GM12891 (cell line): Measurements from ENCODE around the gene MATN3.
A peak's percentile ranks its signal among the peaks of the same experiment; 100 is the strongest.

Experiments used
- POLR2A ChIP-seq: IDR thresholded peaks from 2 replicates; pipeline ENCODE4 v1.6.1; 2011; ENCODE audit warnings: low read depth, low read length, control low read depth
- POLR2AphosphoS5 ChIP-seq: IDR thresholded peaks from 2 replicates; pipeline ENCODE4 v1.6.1; 2011; ENCODE audit warnings: low read depth, low read length, control low read depth
- SPI1 ChIP-seq: IDR thresholded peaks from 2 replicates; pipeline ENCODE4 v1.6.1; 2011; ENCODE audit warnings: low read depth, low read length, control low read depth

DNA sequence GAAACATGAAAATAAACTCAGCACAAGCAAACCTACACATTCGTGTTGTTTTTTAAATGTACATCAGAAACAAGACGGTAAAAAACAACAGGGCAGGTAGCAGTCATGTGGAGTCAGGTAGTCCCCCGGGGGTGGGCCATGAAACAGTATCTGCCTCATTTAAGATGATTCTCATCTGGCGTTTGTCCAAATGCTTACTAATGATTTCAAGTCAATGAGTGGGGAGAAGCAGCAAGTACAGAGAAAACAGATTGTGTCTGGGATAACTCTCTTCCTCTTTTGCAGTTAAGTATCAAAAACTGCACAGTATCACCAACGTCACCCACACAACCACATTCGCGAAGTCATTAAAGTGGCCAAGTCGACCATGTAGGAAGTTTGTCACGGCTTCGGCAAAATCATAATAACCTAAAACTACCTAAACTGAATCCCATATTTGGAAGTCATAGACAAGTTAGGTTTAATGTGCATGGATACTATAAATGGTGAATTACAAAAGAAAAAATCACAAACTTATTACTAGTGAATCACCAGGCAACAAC lies 37.7 kb upstream of the MATN3 start:
- TF ChIP-seq POLR2A: peak; percentile 25; the same call in 1 of the 2 replicates
- TF ChIP-seq POLR2AphosphoS5: no peak
- TF ChIP-seq SPI1: peak; percentile 95
